Liver (tissue), 9 donors: ENCODE measurements around the gene FBXO24. TPM values are rescaled to one million over a fixed set of nuclear protein-coding genes. Genes with fewer than 3 reads are reported as not detected.

ENCODE experiments used
- DNase-seq: peaks from one replicate; pipeline ENCODE4 v3.0.0-alpha.2; 2017; ENCODE audit warnings: low spot score
- H3K27ac ChIP-seq, 2 donors: one replicate each; pipeline ENCODE4 v1.7.0; 2013; ENCODE audit warnings: inconsistent platforms in 2 of 2, low read length in 2 of 2, control low read depth in 1 of 2, low read depth in 1 of 2, mild to moderate bottlenecking in 1 of 2
- H3K27me3 ChIP-seq, 4 donors: one replicate each; pipeline versions ENCODE4 v1.6.1 to v1.7.0; 2013; ENCODE audit warnings: low read length in 3 of 4, inconsistent platforms in 1 of 4, mild to moderate bottlenecking in 1 of 4, moderate library complexity in 1 of 4; ENCODE audit not compliant: control insufficient read depth in 4 of 4, insufficient read depth in 4 of 4
- H3K36me3 ChIP-seq, 4 donors: one replicate each; pipeline versions ENCODE4 v1.6.1 to v1.7.0; 2013; ENCODE audit warnings: low read length in 3 of 4, mild to moderate bottlenecking in 3 of 4, low read depth in 1 of 4, moderate library complexity in 1 of 4; ENCODE audit not compliant: control insufficient read depth in 4 of 4, insufficient read depth in 3 of 4
- H3K4me1 ChIP-seq, 4 donors: one replicate each; pipeline versions ENCODE4 v1.6.1 to v1.7.0; 2013; ENCODE audit warnings: low read length in 3 of 4, mild to moderate bottlenecking in 3 of 4, moderate library complexity in 1 of 4; ENCODE audit not compliant: control insufficient read depth in 4 of 4, insufficient read depth in 4 of 4
- H3K4me3 ChIP-seq, 3 donors: one replicate each; pipeline versions ENCODE4 v1.6.1 to v1.7.0; 2013; ENCODE audit warnings: low read length in 3 of 3, control low read depth in 1 of 3, low read depth in 1 of 3, mild to moderate bottlenecking in 1 of 3
- H3K9ac ChIP-seq, 2 donors: one replicate each; pipeline ENCODE4 v1.7.0; 2013; ENCODE audit warnings: low read length in 2 of 2, mild to moderate bottlenecking in 2 of 2, moderate library complexity in 2 of 2, control low read depth in 1 of 2, low read depth in 1 of 2
- H3K9me3 ChIP-seq, 4 donors: one replicate each; pipeline versions ENCODE4 v1.6.1 to v1.7.0; 2013; ENCODE audit warnings: low read length in 3 of 4; ENCODE audit not compliant: control insufficient read depth in 4 of 4
- EGR1 ChIP-seq, 2 donors: IDR thresholded peaks; 2 replicates each; pipeline ENCODE4 v1.6.1; 2016 to 2018; ENCODE audit warnings: antibody characterized with exemption in 2 of 2, low read depth in 2 of 2
- FOXA1 ChIP-seq: IDR thresholded peaks from 2 replicates; pipeline ENCODE4 v1.6.1; 2016; ENCODE audit warnings: antibody characterized with exemption
- FOXA2 ChIP-seq: IDR thresholded peaks from 2 replicates; pipeline ENCODE4 v1.6.1; 2016; ENCODE audit warnings: antibody characterized with exemption
- GABPA ChIP-seq, 2 donors: IDR thresholded peaks in 1 of 2; conservative IDR thresholded peaks in 1 of 2; 2 replicates each; pipeline ENCODE4 v1.6.1; 2016; ENCODE audit warnings: antibody characterized with exemption in 2 of 2, mild to moderate bottlenecking in 1 of 2, moderate library complexity in 1 of 2
- HNF4A ChIP-seq, 2 donors: conservative IDR thresholded peaks; 2 replicates each; pipeline ENCODE4 v1.6.1; 2016; ENCODE audit warnings: antibody characterized with exemption in 2 of 2, mild to moderate bottlenecking in 2 of 2
- HNF4G ChIP-seq: IDR thresholded peaks from 2 replicates; pipeline ENCODE4 v1.6.1; 2016; ENCODE audit warnings: antibody characterized with exemption
- JUND ChIP-seq, 2 donors: IDR thresholded peaks; 2 replicates each; pipeline ENCODE4 v1.6.1; 2016; ENCODE audit warnings: antibody characterized with exemption in 2 of 2
- NR2F2 ChIP-seq: IDR thresholded peaks from 2 replicates; pipeline ENCODE4 v1.6.1; 2016; ENCODE audit warnings: antibody characterized with exemption
- RAD21 ChIP-seq, 2 donors: IDR thresholded peaks; 2 replicates each; pipeline ENCODE4 v1.6.1; 2016; ENCODE audit warnings: antibody characterized with exemption in 2 of 2, mild to moderate bottlenecking in 2 of 2
- RXRA ChIP-seq, 2 donors: IDR thresholded peaks; 2 replicates each; pipeline ENCODE4 v1.6.1; 2017 to 2018; ENCODE audit warnings: antibody characterized with exemption in 2 of 2, mild to moderate bottlenecking in 1 of 2
- SP1 ChIP-seq: IDR thresholded peaks from 2 replicates; pipeline ENCODE4 v1.6.1; 2018; ENCODE audit warnings: antibody characterized with exemption, mild to moderate bottlenecking
- TAF1 ChIP-seq: conservative IDR thresholded peaks from 2 replicates; pipeline ENCODE4 v1.6.1; 2016; ENCODE audit warnings: antibody characterized with exemption, mild to moderate bottlenecking
- YY1 ChIP-seq: IDR thresholded peaks from 2 replicates; pipeline ENCODE4 v1.6.1; 2016; ENCODE audit warnings: antibody characterized with exemption, mild to moderate bottlenecking
- WGBS: extraction: QIAGEN DNeasy Blood & Tissue Kit; methylation state at CpG from one replicate; pipeline ENCODE4 v1.1.7; 2013; 5-methylcytosine and 5-hydroxymethylcytosine counted together
- polyA plus RNA-seq, 2 donors: library from polyadenylated mRNA; stranded (reverse) in 1 of 2; unstranded in 1 of 2; fragments of 200-250 nt in 1 of 2; fragments of >200 nt in 1 of 2; fragmentation: Nextera tagmentation in 1 of 2; extraction: Ambion mirVana in 1 of 2; gene quantifications; one replicate each; pipeline versions ENCODE4 v1.2.1 to v1.2.3, GENCODE V29; 2013 to 2015
- total RNA-seq, 2 donors: library from RNA; depleted of rRNA; stranded (reverse); fragments of >200 nt; gene quantifications; one replicate each; pipeline ENCODE4 v1.2.3, GENCODE V29; 2014
- TF ChIP-seq, protein P1 (sequence below): IDR thresholded peaks from 2 replicates; pipeline ENCODE4 v1.6.1; 2016; ENCODE audit warnings: antibody characterized with exemption
- TF ChIP-seq, protein P2 (sequence below): IDR thresholded peaks from 2 replicates; pipeline ENCODE4 v1.6.1; 2016; ENCODE audit warnings: antibody characterized with exemption
- TF ChIP-seq, protein P3 (sequence below): IDR thresholded peaks from 2 replicates; pipeline ENCODE4 v1.6.1; 2016; ENCODE audit warnings: antibody characterized with exemption, mild to moderate bottlenecking
- TF ChIP-seq, protein P4 (sequence below): fragments of 150-350 bp; IDR thresholded peaks from 2 replicates; pipeline ENCODE4 v1.5.1; 2017; ENCODE audit warnings: improper control_type of control experiment, low read depth, low read length; ENCODE audit not compliant: missing input control
- TF ChIP-seq, protein P5 (sequence below): IDR thresholded peaks from 2 replicates; pipeline ENCODE4 v1.6.1; 2016; ENCODE audit warnings: antibody characterized with exemption
- donor health status: healthy.
- donor health status: healthy.
- donor health status: healthy.
- donor health status: healthy.
- donor health status: healthy.

FBXO24 gene
- total and polyA plus RNA-seq, 4 donors = 0.25 to 1.3 (median 0.50) TPM

DNA sequence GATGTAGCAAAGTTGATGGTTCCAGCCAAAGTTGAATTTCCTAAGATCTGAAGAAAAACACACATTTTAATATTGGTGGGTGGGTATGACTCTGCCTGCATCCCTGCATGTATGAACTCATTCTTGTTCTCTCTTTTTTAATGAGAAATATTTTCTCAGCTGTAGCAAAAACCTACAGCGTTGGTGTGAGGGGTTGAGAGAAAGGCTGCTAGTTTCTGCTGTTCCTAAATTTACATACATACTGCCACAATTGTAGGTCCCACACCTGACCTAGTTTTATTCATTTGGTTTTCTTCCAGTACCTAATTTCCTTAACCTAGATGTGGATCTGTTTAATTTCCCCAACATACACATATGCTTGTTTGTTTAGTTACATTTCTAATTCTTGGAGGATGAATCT, 42.5 kb upstream of the FBXO24 start:
- peak overlapping the region; percentile 1 to 64 for H3K9ac ChIP-seq
- no peaks in the 10 kb centered on the region for H3K9me3 ChIP-seq
- TF ChIP-seq RAD21 (IDR thresholded peaks at IDR 0.05) = no peak
- no peak for TF ChIP-seq JUND (IDR thresholded peaks at IDR 0.05)
- TF ChIP-seq, protein P1, sequence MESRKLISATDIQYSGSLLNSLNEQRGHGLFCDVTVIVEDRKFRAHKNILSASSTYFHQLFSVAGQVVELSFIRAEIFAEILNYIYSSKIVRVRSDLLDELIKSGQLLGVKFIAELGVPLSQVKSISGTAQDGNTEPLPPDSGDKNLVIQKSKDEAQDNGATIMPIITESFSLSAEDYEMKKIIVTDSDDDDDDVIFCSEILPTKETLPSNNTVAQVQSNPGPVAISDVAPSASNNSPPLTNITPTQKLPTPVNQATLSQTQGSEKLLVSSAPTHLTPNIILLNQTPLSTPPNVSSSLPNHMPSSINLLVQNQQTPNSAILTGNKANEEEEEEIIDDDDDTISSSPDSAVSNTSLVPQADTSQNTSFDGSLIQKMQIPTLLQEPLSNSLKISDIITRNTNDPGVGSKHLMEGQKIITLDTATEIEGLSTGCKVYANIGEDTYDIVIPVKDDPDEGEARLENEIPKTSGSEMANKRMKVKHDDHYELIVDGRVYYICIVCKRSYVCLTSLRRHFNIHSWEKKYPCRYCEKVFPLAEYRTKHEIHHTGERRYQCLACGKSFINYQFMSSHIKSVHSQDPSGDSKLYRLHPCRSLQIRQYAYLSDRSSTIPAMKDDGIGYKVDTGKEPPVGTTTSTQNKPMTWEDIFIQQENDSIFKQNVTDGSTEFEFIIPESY = no peak
- TF ChIP-seq, protein P2, sequence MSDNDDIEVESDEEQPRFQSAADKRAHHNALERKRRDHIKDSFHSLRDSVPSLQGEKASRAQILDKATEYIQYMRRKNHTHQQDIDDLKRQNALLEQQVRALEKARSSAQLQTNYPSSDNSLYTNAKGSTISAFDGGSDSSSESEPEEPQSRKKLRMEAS = no peak
- TF ChIP-seq, protein P3, sequence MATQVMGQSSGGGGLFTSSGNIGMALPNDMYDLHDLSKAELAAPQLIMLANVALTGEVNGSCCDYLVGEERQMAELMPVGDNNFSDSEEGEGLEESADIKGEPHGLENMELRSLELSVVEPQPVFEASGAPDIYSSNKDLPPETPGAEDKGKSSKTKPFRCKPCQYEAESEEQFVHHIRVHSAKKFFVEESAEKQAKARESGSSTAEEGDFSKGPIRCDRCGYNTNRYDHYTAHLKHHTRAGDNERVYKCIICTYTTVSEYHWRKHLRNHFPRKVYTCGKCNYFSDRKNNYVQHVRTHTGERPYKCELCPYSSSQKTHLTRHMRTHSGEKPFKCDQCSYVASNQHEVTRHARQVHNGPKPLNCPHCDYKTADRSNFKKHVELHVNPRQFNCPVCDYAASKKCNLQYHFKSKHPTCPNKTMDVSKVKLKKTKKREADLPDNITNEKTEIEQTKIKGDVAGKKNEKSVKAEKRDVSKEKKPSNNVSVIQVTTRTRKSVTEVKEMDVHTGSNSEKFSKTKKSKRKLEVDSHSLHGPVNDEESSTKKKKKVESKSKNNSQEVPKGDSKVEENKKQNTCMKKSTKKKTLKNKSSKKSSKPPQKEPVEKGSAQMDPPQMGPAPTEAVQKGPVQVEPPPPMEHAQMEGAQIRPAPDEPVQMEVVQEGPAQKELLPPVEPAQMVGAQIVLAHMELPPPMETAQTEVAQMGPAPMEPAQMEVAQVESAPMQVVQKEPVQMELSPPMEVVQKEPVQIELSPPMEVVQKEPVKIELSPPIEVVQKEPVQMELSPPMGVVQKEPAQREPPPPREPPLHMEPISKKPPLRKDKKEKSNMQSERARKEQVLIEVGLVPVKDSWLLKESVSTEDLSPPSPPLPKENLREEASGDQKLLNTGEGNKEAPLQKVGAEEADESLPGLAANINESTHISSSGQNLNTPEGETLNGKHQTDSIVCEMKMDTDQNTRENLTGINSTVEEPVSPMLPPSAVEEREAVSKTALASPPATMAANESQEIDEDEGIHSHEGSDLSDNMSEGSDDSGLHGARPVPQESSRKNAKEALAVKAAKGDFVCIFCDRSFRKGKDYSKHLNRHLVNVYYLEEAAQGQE = no peak
- no peak for TF ChIP-seq GABPA (IDR thresholded peaks at IDR 0.05 in 1 of 2, conservative IDR thresholded peaks at IDR 0.05 in 1 of 2)
- TF ChIP-seq, protein P4, sequence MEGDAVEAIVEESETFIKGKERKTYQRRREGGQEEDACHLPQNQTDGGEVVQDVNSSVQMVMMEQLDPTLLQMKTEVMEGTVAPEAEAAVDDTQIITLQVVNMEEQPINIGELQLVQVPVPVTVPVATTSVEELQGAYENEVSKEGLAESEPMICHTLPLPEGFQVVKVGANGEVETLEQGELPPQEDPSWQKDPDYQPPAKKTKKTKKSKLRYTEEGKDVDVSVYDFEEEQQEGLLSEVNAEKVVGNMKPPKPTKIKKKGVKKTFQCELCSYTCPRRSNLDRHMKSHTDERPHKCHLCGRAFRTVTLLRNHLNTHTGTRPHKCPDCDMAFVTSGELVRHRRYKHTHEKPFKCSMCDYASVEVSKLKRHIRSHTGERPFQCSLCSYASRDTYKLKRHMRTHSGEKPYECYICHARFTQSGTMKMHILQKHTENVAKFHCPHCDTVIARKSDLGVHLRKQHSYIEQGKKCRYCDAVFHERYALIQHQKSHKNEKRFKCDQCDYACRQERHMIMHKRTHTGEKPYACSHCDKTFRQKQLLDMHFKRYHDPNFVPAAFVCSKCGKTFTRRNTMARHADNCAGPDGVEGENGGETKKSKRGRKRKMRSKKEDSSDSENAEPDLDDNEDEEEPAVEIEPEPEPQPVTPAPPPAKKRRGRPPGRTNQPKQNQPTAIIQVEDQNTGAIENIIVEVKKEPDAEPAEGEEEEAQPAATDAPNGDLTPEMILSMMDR = no peak
- TF ChIP-seq, protein P5, sequence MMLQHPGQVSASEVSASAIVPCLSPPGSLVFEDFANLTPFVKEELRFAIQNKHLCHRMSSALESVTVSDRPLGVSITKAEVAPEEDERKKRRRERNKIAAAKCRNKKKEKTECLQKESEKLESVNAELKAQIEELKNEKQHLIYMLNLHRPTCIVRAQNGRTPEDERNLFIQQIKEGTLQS = no peak
- TF ChIP-seq FOXA2 = no peak
- no peak for TF ChIP-seq RXRA (IDR thresholded peaks at IDR 0.05)
- no peak for TF ChIP-seq EGR1 (IDR thresholded peaks at IDR 0.05; ENCODE audit: low read depth in 2 of 2)
- no peak for TF ChIP-seq HNF4A (conservative IDR thresholded peaks at IDR 0.05)
- no peak for TF ChIP-seq YY1
- no peak for TF ChIP-seq HNF4G
- TF ChIP-seq TAF1 = no peak
- no peak for TF ChIP-seq SP1
- TF ChIP-seq NR2F2 = no peak
- TF ChIP-seq FOXA1 = no peak
- peaks cover 18 to 78% (median 71%) of the 10 kb centered on the region in 4 donors for H3K4me1 ChIP-seq
- no peaks in the 10 kb centered on the region for H3K27me3 ChIP-seq
- H3K4me3 ChIP-seq = no peak overlapping the region
- peak overlapping the region; percentile 67 to 89 for H3K27ac ChIP-seq
- no peak for DNase-seq
- no peaks in the 10 kb centered on the region for H3K36me3 ChIP-seq
- 38% methylated on average over 1 of the region's 1 CpG for WGBS
